ENCODE results near the gene NLK.

Gene NLK

GRCh38 chr17:28117304-28117703 is 74.8 kb downstream of the NLK start:
- no peaks in the 10 kb centered on the region for H3K27me3 ChIP-seq (ENCODE audit: low read length)
- H3K9me3 ChIP-seq (ENCODE audit: insufficient read depth, low read length) = no peaks in the 10 kb centered on the region
- H4K20me1 ChIP-seq (ENCODE audit: low read depth, low read length) = no peaks in the 10 kb centered on the region
- H3K4me2 ChIP-seq (ENCODE audit: low read depth, low read length, poor library complexity, severe bottlenecking) = no peak overlapping the region
- no peaks in the 10 kb centered on the region for H3K79me2 ChIP-seq (ENCODE audit: insufficient read depth, low read length)
- no peaks in the 10 kb centered on the region for H3K36me3 ChIP-seq (ENCODE audit: low read length)
- H3K9ac ChIP-seq (ENCODE audit: low read length) = no peak overlapping the region
- no peak overlapping the region for H3K27ac ChIP-seq (ENCODE audit: low read depth, low read length)
- TF ChIP-seq CTCF (IDR thresholded peaks at IDR 0.05; ENCODE audit: insufficient read depth, low read length, poor library complexity, severe bottlenecking) = no peak
- TF ChIP-seq EZH2phosphoT487 (conservative IDR thresholded peaks at IDR 0.05; ENCODE audit: low read length) = no peak
- H3K4me3 ChIP-seq (ENCODE audit: insufficient read depth, low read length, poor library complexity, severe bottlenecking) = no peak overlapping the region
- H2AFZ ChIP-seq (ENCODE audit: low read depth, low read length, severe bottlenecking) = no peak overlapping the region
- H3K9me2 ChIP-seq (replicated peaks; ENCODE audit: insufficient read depth, low read length) = no peaks in the 10 kb centered on the region
- H3F3A ChIP-seq (ENCODE audit: insufficient read depth) = no peaks in the 10 kb centered on the region

DNA sequence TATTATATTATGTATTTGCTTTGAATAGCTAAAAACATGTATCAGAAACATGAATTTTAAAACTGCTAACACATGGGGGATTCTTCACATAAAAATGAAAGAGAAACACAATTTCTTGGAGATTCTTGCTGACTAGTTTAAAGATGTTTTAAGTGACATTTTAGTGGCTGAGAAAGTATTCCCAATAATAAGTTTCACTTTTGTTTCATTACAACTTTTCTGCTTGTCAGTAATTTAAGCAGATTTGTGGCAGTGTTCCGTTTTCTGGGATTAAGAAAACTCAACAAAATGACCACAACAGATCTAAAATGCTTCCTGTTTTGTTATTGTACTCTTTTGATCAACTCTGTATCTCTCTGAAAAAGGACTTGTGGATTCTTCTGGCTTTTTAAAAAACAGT is 75.9 kb downstream of the NLK start:
- no peak overlapping the region for H3K27ac ChIP-seq (ENCODE audit: low read depth, low read length)
- H3K9ac ChIP-seq (ENCODE audit: low read length) = no peak overlapping the region
- H2AFZ ChIP-seq (ENCODE audit: low read depth, low read length, severe bottlenecking) = no peak overlapping the region
- H3K79me2 ChIP-seq (ENCODE audit: insufficient read depth, low read length) = no peaks in the 10 kb centered on the region
- no peaks in the 10 kb centered on the region for H3K9me3 ChIP-seq (ENCODE audit: insufficient read depth, low read length)
- H3K4me2 ChIP-seq (ENCODE audit: low read depth, low read length, poor library complexity, severe bottlenecking) = no peak overlapping the region
- TF ChIP-seq EZH2phosphoT487 (conservative IDR thresholded peaks at IDR 0.05; ENCODE audit: low read length) (no peak), CTCF (IDR thresholded peaks at IDR 0.05; ENCODE audit: insufficient read depth, low read length, poor library complexity, severe bottlenecking) (no peak)
- no peaks in the 10 kb centered on the region for H3F3A ChIP-seq (ENCODE audit: insufficient read depth)
- no peaks in the 10 kb centered on the region for H3K9me2 ChIP-seq (replicated peaks; ENCODE audit: insufficient read depth, low read length)
- no peaks in the 10 kb centered on the region for H3K27me3 ChIP-seq (ENCODE audit: low read length)
- no peak overlapping the region for H3K4me3 ChIP-seq (ENCODE audit: insufficient read depth, low read length, poor library complexity, severe bottlenecking)
- H3K36me3 ChIP-seq (ENCODE audit: low read length) = no peaks in the 10 kb centered on the region; the same call in 1 of the 2 replicates
- H4K20me1 ChIP-seq (ENCODE audit: low read depth, low read length) = no peaks in the 10 kb centered on the region

GRCh38 chr17:28119046-28119445 is 76.6 kb downstream of the NLK start:
- Histone ChIP-seq H3K9me2 (replicated peaks; ENCODE audit: insufficient read depth, low read length) (no peaks in the 10 kb centered on the region), H3K27me3 (ENCODE audit: low read length) (no peaks in the 10 kb centered on the region), H2AFZ (ENCODE audit: low read depth, low read length, severe bottlenecking) (no peak overlapping the region), H3K36me3 (ENCODE audit: low read length) (no peaks in the 10 kb centered on the region; the same call in 1 of the 2 replicates), H3K79me2 (ENCODE audit: insufficient read depth, low read length) (no peaks in the 10 kb centered on the region), H3K4me3 (ENCODE audit: insufficient read depth, low read length, poor library complexity, severe bottlenecking) (no peak overlapping the region), H3F3A (ENCODE audit: insufficient read depth) (no peaks in the 10 kb centered on the region), H4K20me1 (ENCODE audit: low read depth, low read length) (no peaks in the 10 kb centered on the region), H3K27ac (ENCODE audit: low read depth, low read length) (no peak overlapping the region), H3K4me2 (ENCODE audit: low read depth, low read length, poor library complexity, severe bottlenecking) (no peak overlapping the region), H3K9me3 (ENCODE audit: insufficient read depth, low read length) (no peaks in the 10 kb centered on the region), H3K9ac (ENCODE audit: low read length) (no peak overlapping the region)
- TF ChIP-seq EZH2phosphoT487 (conservative IDR thresholded peaks at IDR 0.05; ENCODE audit: low read length) = no peak
- TF ChIP-seq CTCF (IDR thresholded peaks at IDR 0.05; ENCODE audit: insufficient read depth, low read length, poor library complexity, severe bottlenecking) = no peak

Measured in SU-DHL-6 (cell line).